22Rv1 (cell line): ENCODE measurements around the gene SNAP23.

Experiments used
- ZFX ChIP-seq: fragments of 450-650 bp; IDR thresholded peaks from 2 replicates; pipeline ENCODE4 v1.6.1; 2017; ENCODE audit warnings: antibody characterized with exemption, borderline replicate concordance
- TF ChIP-seq, protein P1 (sequence below): fragments of 450-650 bp; IDR thresholded peaks from 2 replicates; pipeline ENCODE4 v1.5.1; 2017; ENCODE audit warnings: mild to moderate bottlenecking

- TF ChIP-seq, protein P1, sequence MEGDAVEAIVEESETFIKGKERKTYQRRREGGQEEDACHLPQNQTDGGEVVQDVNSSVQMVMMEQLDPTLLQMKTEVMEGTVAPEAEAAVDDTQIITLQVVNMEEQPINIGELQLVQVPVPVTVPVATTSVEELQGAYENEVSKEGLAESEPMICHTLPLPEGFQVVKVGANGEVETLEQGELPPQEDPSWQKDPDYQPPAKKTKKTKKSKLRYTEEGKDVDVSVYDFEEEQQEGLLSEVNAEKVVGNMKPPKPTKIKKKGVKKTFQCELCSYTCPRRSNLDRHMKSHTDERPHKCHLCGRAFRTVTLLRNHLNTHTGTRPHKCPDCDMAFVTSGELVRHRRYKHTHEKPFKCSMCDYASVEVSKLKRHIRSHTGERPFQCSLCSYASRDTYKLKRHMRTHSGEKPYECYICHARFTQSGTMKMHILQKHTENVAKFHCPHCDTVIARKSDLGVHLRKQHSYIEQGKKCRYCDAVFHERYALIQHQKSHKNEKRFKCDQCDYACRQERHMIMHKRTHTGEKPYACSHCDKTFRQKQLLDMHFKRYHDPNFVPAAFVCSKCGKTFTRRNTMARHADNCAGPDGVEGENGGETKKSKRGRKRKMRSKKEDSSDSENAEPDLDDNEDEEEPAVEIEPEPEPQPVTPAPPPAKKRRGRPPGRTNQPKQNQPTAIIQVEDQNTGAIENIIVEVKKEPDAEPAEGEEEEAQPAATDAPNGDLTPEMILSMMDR: no peak
- TF ChIP-seq ZFX: no peak
These were observed 12.7 kb upstream of the SNAP23 start for GRCh38 chr15:42482701-42483100.
